GM18498 (cell line): ENCODE measurements around the gene SUSD4.

Experiments used
- ATAC-seq: cut with Tn5 transposase; IDR thresholded peaks from one replicate; pipeline ENCODE4 v1.9.1; 2021; ENCODE audit warnings: mild to moderate bottlenecking, moderate library complexity; ENCODE audit not compliant: unreplicated experiment

The SUSD4 gene

GRCh38 chr1:223233410-223234169 is 130.4 kb downstream of the SUSD4 start:
- ATAC-seq = no peak

- ATAC-seq = no peak
Measured at GRCh38 chr1:223233019-223233409, 131.0 kb downstream of the SUSD4 start.

- ATAC-seq = no peak
Measured at GRCh38 chr1:223231581-223231980, 132.4 kb downstream of the SUSD4 start.

- ATAC-seq = no peak
Measured at GRCh38 chr1:223231011-223231572, 132.9 kb downstream of the SUSD4 start.

- ATAC-seq = no peak
Measured at GRCh38 chr1:223230161-223230881, 133.7 kb downstream of the SUSD4 start.

GRCh38 chr1:223229756-223230155 is 134.2 kb downstream of the SUSD4 start:
- no peak for ATAC-seq

- ATAC-seq = no peak
Measured at GRCh38 chr1:223228931-223229528, 134.9 kb downstream of the SUSD4 start.

GRCh38 chr1:223228201-223228600 is 135.8 kb downstream of the SUSD4 start:
- ATAC-seq = no peak

- no peak for ATAC-seq
Measured at GRCh38 chr1:223227486-223228196, 136.3 kb downstream of the SUSD4 start.

- ATAC-seq = no peak
Measured at GRCh38 chr1:223227031-223227430, 136.9 kb downstream of the SUSD4 start.

- no peak for ATAC-seq
Measured at GRCh38 chr1:223226271-223226670, 137.7 kb downstream of the SUSD4 start.

- ATAC-seq = no peak
Measured at GRCh38 chr1:223225481-223225880, 138.5 kb downstream of the SUSD4 start.

GRCh38 chr1:223225061-223225460 is 138.9 kb downstream of the SUSD4 start:
- ATAC-seq = no peak

- ATAC-seq = no peak
Measured at GRCh38 chr1:223224465-223224864, 139.5 kb downstream of the SUSD4 start.

- ATAC-seq = no peak
Measured at GRCh38 chr1:223223091-223223995, 140.6 kb downstream of the SUSD4 start.

- ATAC-seq = no peak
Measured at GRCh38 chr1:223222377-223222776, 141.6 kb downstream of the SUSD4 start.

GRCh38 chr1:223221686-223222085 is 142.3 kb downstream of the SUSD4 start:
- no peak for ATAC-seq

GRCh38 chr1:223219846-223220610 is 143.9 kb downstream of the SUSD4 start:
- no peak for ATAC-seq

- no peak for ATAC-seq
Measured at GRCh38 chr1:223219318-223219635, 144.7 kb downstream of the SUSD4 start.
